Gastroesophageal sphincter (tissue), 4 donors: ENCODE data around the gene H1-8. TPM values are rescaled to one million over a fixed set of nuclear protein-coding genes. Genes with fewer than 3 reads are reported as not detected.
"Not testable (repeated sequence)": the region's sequence is repeated elsewhere in the genome, so short reads cannot be mapped to it uniquely, and the experiment has no call there.

Experiments
- ATAC-seq: fragments of 150-250 bp; one replicate; pipeline ENCODE4 v1.9.1; 2016; ENCODE audit warnings: mild to moderate bottlenecking, moderate library complexity
- H3K27ac ChIP-seq, 4 donors: fragments of 200-600 bp; sonication (generic) in 3 of 4; 1 replicate in 3 of 4; 2 replicates in 1 of 4; pipeline ENCODE4 v1.5.1; 2016 to 2019
- H3K27me3 ChIP-seq: fragments of 200-600 bp; sonication (generic); one replicate; pipeline ENCODE4 v1.5.1; 2019
- H3K36me3 ChIP-seq, 2 donors: fragments of 200-600 bp; sonication (generic); one replicate each; pipeline ENCODE4 v1.5.1; 2019; ENCODE audit warnings: control low read depth in 1 of 2
- H3K4me1 ChIP-seq, 3 donors: fragments of 200-600 bp; sonication (generic); 1 replicate in 2 of 3; 2 replicates in 1 of 3; pipeline ENCODE4 v1.5.1; 2016 to 2019; ENCODE audit warnings: control low read depth in 2 of 3
- H3K4me3 ChIP-seq, 2 donors: fragments of 200-600 bp; sonication (generic); one replicate each; pipeline ENCODE4 v1.5.1; 2019; ENCODE audit warnings: mild to moderate bottlenecking in 1 of 2, moderate library complexity in 1 of 2
- H3K9me3 ChIP-seq, 3 donors: fragments of 200-600 bp; sonication (generic); one replicate each; pipeline ENCODE4 v1.5.1; 2017 to 2019; ENCODE audit warnings: control low read depth in 2 of 3
- EP300 ChIP-seq: sonication (generic); formaldehyde crosslinking; IDR thresholded peaks from one replicate; pipeline ENCODE4 v1.6.1; 2017; ENCODE audit warnings: antibody characterized with exemption, mild to moderate bottlenecking
- POLR2A ChIP-seq, 2 donors: fragments of 450-650 bp; IDR thresholded peaks; one replicate each; pipeline ENCODE4 v1.6.1; 2017; ENCODE audit warnings: antibody characterized with exemption in 2 of 2, mild to moderate bottlenecking in 2 of 2, moderate library complexity in 1 of 2
- POLR2AphosphoS5 ChIP-seq: sonication (generic); formaldehyde crosslinking; IDR thresholded peaks from one replicate; pipeline ENCODE4 v1.6.1; 2017; ENCODE audit warnings: antibody characterized with exemption
- WGBS, 2 donors: methylation state at CpG; one replicate each; pipeline ENCODE4 v1.1.5; 2018; ENCODE audit warnings: low coverage in 1 of 2; 5-methylcytosine and 5-hydroxymethylcytosine counted together
- total RNA-seq, 4 donors: library from RNA; depleted of rRNA; stranded (reverse); fragments of >200 nt; gene quantifications; one replicate each; pipeline ENCODE4 v1.1.0, GENCODE V29; 2016
- TF ChIP-seq, protein P1 (sequence below), 4 experiments: fragments of 200-600 bp in 2 of 4; fragments of 450-650 bp in 2 of 4; sonication (generic) in 1 of 4; IDR thresholded peaks; one replicate each; pipeline ENCODE4 v1.5.1; 2017 to 2019; ENCODE audit warnings: antibody characterized with exemption in 4 of 4, mild to moderate bottlenecking in 2 of 4, moderate library complexity in 2 of 4

H1-8 gene
- total RNA-seq, 4 donors from 2014 or later, result not detected

DNA sequence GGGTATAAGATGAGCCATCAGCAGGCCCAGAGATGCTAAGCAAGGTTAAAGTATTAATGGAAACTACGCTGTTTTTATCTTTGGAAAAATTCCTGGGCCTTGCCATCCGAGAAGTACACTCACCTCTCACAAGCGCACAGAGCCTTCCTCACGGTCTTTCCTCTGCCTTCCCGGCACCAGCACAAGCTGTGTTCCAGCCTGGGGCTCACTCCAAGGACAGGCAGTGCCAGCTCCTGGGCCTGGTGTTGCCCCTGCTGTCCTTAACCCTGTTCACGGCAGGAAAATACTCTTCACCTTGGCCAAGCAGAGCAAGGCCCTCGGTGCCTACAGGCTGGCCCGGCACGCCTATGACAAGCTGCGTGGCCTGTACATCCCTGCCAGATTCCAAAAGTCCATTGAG lies 28.9 kb upstream of the H1-8 start:
- H3K36me3 ChIP-seq, result peaks cover 0 to 100% of the 10 kb centered on the region in 2 donors
- no peak for ATAC-seq
- no peak overlapping the region for H3K4me3 ChIP-seq
- no peak for TF ChIP-seq POLR2A (IDR thresholded peaks at IDR 0.05)
- TF ChIP-seq POLR2AphosphoS5, result no peak
- TF ChIP-seq, protein P1, sequence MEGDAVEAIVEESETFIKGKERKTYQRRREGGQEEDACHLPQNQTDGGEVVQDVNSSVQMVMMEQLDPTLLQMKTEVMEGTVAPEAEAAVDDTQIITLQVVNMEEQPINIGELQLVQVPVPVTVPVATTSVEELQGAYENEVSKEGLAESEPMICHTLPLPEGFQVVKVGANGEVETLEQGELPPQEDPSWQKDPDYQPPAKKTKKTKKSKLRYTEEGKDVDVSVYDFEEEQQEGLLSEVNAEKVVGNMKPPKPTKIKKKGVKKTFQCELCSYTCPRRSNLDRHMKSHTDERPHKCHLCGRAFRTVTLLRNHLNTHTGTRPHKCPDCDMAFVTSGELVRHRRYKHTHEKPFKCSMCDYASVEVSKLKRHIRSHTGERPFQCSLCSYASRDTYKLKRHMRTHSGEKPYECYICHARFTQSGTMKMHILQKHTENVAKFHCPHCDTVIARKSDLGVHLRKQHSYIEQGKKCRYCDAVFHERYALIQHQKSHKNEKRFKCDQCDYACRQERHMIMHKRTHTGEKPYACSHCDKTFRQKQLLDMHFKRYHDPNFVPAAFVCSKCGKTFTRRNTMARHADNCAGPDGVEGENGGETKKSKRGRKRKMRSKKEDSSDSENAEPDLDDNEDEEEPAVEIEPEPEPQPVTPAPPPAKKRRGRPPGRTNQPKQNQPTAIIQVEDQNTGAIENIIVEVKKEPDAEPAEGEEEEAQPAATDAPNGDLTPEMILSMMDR (IDR thresholded peaks at IDR 0.05), result no peak
- no peak for TF ChIP-seq EP300
- no peaks in the 10 kb centered on the region for H3K4me1 ChIP-seq
- H3K27ac ChIP-seq, result no peak overlapping the region
- no peaks in the 10 kb centered on the region for H3K27me3 ChIP-seq
- H3K9me3 ChIP-seq, result no peaks in the 10 kb centered on the region
- 88% methylated on average over 7 of the region's 10 CpGs; no CpG with 5 or more reads in 1 of the 2 donors for WGBS, 2 donors

DNA sequence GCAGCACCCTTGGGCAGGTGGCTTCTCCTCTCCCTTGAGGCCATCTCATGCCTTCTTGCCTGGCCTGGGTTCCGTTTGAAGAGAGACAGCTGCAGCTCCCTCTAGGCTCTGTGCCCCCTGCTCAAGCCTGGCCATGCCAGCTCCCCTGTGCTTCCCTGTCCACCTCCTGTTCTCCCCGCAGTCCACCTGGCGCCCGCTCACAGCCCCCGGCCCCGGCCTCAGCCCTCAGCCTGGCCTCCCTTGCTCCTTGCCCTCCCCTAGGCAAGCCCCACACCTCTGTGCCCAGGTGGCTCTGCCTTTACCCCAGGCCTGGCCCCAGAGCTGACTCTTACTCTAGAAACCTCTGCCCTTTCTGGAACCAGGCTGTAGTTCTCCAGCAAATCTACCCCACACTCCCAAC lies 28.4 kb upstream of the H1-8 start:
- no peaks in the 10 kb centered on the region for H3K4me1 ChIP-seq
- H3K4me3 ChIP-seq, result no peak overlapping the region
- no peaks in the 10 kb centered on the region for H3K27me3 ChIP-seq
- no peak overlapping the region for H3K27ac ChIP-seq
- no peak for ATAC-seq
- H3K9me3 ChIP-seq, result no peaks in the 10 kb centered on the region
- TF ChIP-seq POLR2AphosphoS5 (no peak), EP300 (no peak)
- 94 to 95% methylated on average over 3 to 5 of the region's 6 CpGs for WGBS, 2 donors
- peaks cover 0 to 100% of the 10 kb centered on the region in 2 donors for H3K36me3 ChIP-seq

DNA sequence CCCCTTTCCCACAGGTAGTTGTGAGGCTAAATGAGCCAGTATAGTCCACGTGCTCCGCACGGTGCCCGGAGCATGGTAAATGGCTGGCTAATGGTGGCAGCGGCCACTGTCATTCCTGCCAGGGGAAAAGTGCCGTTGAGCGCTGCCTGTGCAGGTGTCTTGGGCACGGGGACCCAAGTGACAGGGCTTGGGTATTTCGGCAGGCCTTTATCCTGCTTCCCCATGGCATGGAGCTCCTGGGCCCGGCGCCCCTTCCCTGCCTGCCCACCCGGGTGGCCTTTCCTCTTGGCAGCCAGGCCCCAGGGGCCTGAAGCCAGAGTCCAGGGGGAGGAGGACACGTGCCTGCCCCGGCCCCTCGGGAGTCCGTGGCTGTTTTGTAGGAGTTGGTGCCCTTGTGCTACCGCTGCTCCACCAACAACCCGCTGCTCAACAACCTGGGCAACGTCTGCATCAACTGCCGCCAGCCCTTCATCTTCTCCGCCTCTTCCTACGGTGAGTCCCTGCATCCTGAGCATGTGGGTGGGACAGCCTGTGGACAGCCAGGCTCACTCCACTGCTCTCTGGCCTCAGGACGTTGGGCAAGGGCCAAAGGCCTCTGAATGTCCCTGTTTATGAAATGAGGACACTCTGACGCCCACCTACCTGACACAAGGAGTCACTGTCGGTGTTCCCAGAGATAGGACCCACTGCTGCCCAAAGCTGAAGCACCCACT lies 27.7 kb upstream of the H1-8 start:
- H3K4me1 ChIP-seq, H3K27ac ChIP-seq, H3K27me3 ChIP-seq, ATAC-seq, H3K9me3 ChIP-seq, H3K4me3 ChIP-seq: not testable (repeated sequence)
- peaks cover 0 to 100% of the 10 kb centered on the region in 2 donors for H3K36me3 ChIP-seq
- 94 to 100% methylated on average over 2 to 6 of the region's 25 CpGs for WGBS, 2 donors

DNA sequence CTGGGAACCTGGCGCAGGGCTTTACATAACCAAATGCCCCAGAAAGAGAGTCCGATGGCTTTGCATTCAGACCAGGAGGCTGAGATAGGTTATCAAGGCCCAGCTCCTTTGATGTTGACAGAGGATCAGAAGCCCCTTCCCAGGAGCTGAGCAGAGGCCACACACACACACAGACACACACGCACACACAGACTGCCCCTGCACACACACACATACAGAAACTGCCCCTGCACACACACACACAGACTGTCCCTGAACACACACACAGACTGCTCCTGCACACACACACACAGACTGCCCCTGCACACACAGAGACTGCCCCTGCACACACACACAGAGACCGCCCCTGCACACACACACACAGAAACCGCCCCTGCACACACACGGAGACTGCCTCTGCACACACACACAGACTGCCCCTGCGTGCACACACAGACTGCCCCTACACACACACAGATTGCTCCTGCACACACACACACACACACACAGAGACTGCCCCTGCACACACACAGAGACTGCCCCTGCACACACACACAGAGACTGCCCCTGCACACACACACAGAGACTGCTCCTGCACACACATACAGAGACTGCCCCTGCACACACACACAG lies 27.0 kb upstream of the H1-8 start:
- H3K4me1 ChIP-seq, H3K4me3 ChIP-seq, ATAC-seq, H3K9me3 ChIP-seq, H3K27ac ChIP-seq, H3K27me3 ChIP-seq: not testable (repeated sequence)
- 83 to 92% methylated on average over 1 to 2 of the region's 7 CpGs for WGBS, 2 donors
- H3K36me3 ChIP-seq, result peaks cover 0 to 96% of the 10 kb centered on the region in 2 donors

DNA sequence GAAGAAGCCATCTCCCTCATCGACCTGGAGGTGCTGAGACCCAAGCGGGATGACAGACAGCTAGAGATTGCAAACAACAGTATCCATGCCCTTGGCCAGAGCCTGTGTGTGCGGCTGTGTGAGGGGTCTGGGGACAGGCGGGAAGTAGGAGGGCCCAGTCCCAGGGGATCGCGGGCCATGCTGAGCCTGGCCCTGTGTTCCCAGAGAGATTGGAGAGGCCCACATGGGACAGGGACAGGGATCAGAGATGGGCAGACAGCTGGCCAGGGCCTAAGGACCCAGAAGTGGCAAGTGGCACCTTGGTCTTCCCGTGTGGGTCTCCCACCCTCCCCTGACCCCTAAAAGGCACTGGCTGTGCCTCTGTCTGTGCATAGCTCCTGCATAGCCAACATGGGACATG lies 25.5 kb upstream of the H1-8 start:
- TF ChIP-seq EP300 (no peak), POLR2A (IDR thresholded peaks at IDR 0.05) (no peak), POLR2AphosphoS5 (no peak)
- TF ChIP-seq, protein P1 (IDR thresholded peaks at IDR 0.05), result no peak
- H3K27ac ChIP-seq, result no peak overlapping the region
- no peak overlapping the region for H3K4me3 ChIP-seq
- WGBS, 2 donors, result 87 to 90% methylated on average over 2 to 3 of the region's 7 CpGs
- no peaks in the 10 kb centered on the region for H3K27me3 ChIP-seq
- H3K36me3 ChIP-seq, result peaks cover 0 to 80% of the 10 kb centered on the region in 2 donors
- no peaks in the 10 kb centered on the region for H3K4me1 ChIP-seq
- no peaks in the 10 kb centered on the region for H3K9me3 ChIP-seq
- ATAC-seq, result no peak

DNA sequence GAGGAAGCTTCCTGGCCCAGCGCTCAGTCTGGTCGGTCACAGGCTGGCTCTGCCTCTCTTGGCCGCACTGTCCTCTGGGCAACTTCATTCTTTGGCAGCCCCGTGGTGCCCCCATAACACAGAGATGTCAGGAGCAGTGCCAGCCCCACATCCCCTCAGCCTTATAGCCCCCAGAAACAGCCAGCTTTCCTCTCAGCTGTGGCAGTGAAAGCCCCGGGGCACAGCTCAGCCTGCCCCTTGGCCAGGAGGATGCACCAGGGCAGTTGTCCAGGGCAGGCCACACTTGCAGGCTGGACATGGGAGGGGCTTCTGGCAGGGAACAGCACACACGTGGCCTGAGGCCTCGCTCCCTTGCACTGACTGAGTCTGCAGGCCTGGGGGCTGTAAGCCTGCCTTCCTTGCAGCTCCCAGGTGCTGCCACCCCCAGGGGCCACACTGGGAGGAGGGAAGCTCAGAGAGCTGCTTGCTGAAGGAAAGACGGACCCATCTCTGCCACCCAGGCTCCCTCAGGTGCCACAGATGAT lies 24.9 kb upstream of the H1-8 start:
- Histone ChIP-seq H3K4me1 (no peaks in the 10 kb centered on the region), H3K27me3 (no peaks in the 10 kb centered on the region), H3K27ac (no peak overlapping the region), H3K36me3 (peaks cover 0 to 74% of the 10 kb centered on the region in 2 donors), H3K4me3 (no peak overlapping the region), H3K9me3 (no peaks in the 10 kb centered on the region)
- WGBS, 2 donors, result no CpG with 5 or more reads among the region's 8 CpGs
- ATAC-seq, result no peak
- no peak for TF ChIP-seq POLR2A (IDR thresholded peaks at IDR 0.05)
- TF ChIP-seq POLR2AphosphoS5, result no peak
- TF ChIP-seq, protein P1 (IDR thresholded peaks at IDR 0.05), result no peak
- TF ChIP-seq EP300, result no peak
